GM18526 (cell line): ENCODE results near the gene DDAH1.

Source experiments
- POLR2A ChIP-seq: IDR thresholded peaks from 3 replicates; pipeline ENCODE4 v1.6.1; 2011; ENCODE audit not compliant: insufficient read length; ENCODE audit errors: extremely low read depth

DDAH1 gene

DNA sequence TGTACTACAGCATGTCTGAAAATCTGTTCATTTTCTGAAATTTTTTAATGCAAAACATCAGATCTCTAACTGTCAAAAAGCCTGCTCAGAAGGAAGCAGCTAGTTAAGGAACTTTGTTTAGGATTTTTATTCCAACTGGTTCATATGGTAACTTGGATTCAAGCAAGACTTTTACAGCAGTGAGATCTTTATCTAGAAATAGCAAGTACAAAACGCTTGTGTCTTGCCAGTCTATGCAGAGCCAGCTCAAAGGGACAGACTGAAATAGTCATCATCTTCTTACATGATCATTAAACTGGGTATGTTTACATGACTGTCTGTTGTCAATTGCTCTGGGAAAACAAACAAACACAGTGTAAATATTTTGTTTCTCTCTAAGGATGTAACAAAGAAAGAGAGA lies 37.6 kb downstream of the DDAH1 start:
- TF ChIP-seq POLR2A, result no peak

DNA sequence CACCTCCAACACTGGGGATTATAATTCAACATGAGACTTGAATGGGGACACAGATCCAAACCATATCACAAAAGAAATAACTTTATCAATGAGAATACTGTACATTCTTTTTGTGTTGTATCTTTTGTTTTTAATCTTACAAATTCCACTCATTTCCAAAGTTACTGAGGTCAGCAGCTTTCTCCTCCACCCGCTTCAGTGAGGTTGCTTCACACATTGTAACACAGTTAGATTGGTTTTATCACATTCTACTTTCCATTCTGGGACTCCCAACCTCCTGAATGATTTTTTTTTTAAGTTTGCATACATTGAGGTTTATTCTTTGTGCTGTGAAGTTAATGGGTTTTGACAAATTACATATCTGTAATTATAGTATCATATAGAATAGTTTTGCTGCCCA lies 43.8 kb downstream of the DDAH1 start:
- TF ChIP-seq POLR2A, result no peak

DNA sequence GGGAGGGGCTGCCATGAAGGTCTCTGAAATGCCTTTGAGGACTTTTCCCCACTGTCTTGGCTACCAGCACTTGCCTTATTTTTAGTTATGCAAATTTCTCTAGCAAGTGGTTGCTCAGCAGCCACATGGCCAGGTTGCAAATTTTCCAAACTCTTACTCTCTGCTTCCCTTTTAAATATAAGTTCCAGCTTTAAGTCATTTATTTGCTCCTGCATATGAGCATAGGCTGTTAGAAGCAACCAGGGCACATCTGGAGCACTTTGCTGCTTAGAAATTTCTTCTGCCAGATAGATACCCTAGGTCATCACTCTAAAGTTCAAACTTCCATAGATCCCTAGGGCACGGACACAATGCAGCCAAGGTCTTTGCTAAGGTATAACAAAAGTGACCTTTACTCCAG lies 44.8 kb downstream of the DDAH1 start:
- no peak for TF ChIP-seq POLR2A

DNA sequence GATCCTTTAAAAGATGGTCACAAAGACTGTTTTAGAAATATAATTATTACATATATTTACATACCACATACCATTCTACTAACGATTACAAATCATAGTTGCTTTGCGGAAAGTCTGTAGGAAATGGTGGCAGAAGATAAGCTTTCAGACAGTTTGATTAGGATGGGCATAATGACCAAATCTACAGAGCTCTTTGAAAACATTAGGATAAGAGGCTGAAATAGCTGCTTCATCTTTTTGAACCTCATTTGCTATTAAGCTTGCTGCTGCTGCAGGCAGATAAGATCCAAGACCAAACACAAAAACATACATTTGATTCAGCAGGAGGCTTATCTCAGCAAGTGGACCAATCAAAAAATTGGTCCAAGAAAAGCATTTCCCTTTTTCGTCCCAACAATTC lies 47.1 kb downstream of the DDAH1 start:
- no peak for TF ChIP-seq POLR2A

DNA sequence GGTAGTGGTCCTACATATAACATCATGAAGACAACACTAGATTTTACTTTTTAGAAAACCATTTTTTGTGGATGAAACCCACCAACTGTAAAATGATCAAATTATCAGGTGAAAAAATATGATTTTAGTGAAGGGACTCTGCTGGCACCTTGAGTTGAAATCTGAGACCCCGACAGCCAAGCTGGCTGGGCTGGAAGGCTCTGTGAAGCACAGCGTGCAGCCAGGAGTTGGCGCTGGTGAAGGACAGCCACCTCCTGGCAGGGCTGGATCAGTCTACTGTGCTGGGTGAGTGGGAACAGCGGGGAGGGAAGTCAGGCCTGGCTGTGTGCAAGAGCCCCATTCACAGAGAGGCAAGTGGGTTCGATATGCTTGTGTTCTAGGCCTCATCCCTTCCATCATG lies 47.9 kb downstream of the DDAH1 start:
- no peak for TF ChIP-seq POLR2A

DNA sequence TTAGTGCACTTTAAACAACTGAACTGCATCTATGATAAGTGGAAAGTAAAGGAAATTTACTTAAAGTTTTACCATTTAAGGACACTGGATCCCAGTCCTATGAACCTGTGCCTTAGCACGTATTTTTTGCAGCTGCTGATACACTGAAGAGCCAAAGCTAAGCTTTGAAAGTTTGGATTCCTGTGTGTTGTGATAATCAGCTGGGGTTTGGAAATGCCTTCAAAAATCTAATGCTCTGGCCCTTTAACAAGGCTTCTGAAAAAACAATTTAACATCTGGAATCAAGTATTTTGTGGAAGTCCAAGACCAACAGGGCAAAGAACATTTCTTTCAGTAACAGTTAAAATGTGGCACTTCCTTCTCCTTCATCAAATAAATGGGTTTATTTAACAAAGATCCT lies 51.8 kb downstream of the DDAH1 start:
- no peak for TF ChIP-seq POLR2A

DNA sequence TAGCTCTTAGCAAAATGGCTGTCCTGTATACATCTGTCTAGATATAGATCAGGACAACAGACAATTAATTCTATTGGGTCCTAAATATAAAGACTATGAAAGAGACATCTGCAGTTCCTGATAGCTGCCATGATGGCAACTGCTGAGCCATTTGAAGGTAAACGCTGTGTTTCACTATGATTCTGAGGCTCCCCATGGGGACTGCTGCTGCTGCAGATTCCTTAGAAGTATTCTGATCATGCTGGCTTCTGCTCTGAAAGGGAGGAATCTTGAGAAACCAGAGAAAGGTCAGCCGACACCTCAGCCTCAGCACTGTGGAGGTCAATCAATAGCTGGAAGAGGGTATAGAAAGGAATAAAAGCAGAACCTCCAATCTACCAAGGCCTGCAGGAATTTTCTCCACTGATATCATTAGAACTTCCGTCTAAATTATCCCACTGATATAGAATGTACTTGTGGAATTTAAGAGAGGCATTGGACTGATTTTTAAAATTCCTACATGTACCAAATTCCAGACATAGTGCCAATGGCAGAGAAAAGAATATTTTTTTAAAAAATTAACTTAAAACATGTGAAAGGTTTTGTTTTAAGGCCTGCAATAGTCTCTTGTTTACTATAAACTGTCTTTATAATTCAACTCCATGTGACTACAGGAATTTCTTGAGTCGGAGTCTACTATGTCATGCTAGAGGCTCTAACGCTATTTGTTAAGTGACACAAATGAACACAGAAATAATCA lies 53.2 kb downstream of the DDAH1 start:
- TF ChIP-seq POLR2A, result no peak

DNA sequence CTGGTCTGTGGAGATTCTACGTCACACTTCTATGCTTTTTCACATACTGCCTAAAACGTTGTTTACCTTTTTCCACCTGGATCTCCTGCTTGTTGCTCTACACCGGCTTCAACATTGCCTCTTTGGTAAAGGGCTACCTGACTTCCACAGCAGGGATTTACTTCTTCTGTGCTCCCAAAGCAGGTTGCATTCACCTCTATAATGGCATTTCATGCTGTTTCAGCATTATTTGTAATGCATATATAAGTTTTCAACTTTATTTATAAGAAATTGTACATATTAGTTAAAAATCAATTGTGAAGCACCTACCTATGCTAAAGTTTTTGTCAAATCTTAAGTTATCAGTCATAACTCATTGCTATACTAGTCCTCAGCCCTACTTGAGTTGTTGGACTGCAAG lies 55.4 kb downstream of the DDAH1 start:
- no peak for TF ChIP-seq POLR2A

DNA sequence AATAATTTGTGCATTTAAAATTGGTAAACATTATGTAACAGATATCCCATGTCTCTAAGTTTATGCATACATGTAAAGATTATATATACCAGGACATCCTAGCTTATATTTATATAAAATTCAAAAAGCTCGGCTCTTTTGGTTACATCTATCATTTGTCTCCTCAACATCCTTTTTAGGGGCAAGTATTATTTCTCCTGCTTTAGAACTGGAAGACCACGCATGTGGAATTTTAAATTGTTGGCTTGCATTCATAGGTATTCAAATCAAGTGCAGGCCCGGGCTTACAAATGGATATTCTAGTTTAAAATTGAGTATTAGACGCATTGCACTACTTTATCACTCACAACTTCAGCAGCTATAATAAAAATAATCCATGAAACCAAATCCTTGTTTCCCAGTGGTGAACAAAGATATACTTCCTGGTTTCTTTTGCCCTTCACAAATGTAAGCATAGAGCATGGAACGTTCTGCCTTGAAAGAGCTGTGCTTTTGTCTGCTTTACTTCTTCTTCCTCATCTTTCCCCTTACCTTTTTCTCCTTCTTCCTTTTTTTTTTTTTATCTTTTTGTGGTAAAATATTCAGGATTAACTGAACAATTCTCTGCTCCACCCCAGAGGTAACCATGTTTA lies 57.1 kb downstream of the DDAH1 start:
- TF ChIP-seq POLR2A, result no peak

DNA sequence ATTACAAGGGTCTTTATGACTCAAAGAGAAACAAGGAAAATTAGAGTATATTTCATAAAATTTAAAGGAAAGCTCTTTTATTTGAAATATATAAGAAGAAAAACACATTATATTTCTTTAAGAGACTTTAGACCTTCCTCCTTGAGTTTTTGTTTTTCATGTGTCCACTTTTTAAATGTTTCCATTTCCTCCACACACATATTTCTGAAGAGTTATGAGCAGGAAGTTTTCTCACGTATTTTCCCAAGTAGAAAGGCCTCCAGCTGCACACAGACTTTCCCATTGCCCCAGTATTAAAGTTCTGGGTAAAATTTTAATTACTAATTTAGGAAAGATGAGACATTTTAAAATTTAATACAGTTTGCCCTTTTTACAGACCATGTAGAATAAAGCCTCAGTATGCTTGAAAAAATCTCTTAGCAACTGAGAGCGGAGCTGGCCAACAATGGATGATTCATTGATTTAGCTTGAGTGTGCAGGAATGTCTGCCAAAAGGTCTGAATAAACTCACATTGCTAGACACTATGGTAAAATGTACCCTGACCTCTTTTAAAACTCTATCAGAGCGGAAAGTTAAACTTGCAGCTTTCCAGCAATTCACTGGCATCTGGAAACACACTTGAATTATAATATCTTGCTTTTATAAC lies 57.9 kb downstream of the DDAH1 start:
- no peak for TF ChIP-seq POLR2A

DNA sequence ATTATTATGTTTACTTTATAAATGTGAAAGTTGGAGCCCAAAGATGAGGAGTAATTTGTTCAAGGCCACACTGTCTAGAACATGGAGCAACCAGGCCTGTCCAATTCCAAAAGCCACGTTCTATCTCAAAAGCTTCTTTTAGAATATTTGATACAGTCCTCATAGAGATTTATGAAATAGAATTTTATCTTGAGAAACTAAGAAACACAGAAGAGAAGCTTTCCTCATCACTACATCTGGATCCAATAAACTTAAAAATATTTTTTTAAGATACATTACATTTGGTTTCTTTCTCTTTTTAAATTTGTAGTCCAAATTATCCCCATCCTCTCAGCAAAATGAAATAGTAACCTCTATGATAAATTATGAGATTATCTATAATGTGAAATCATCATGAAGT lies 58.9 kb downstream of the DDAH1 start:
- TF ChIP-seq POLR2A, result no peak

DNA sequence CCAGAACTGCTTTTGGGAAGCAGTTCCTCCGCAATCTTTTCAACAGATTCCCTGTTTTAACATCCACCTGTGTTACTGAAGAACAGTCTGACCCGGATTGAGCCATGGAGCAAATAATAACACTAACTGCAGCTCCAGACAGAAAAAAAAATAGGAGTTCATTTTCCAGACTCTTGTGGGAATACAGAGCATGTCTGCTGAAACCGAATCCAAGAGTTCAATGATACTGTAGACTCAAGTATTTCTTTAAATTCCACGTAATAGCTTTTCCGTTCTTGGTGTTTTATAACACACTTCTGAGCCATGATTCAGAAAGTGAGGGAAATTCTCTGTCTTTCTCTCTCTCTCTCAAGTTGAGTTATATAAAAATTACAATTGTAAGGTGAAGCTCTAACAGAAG lies 60.6 kb downstream of the DDAH1 start:
- TF ChIP-seq POLR2A, result no peak

DNA sequence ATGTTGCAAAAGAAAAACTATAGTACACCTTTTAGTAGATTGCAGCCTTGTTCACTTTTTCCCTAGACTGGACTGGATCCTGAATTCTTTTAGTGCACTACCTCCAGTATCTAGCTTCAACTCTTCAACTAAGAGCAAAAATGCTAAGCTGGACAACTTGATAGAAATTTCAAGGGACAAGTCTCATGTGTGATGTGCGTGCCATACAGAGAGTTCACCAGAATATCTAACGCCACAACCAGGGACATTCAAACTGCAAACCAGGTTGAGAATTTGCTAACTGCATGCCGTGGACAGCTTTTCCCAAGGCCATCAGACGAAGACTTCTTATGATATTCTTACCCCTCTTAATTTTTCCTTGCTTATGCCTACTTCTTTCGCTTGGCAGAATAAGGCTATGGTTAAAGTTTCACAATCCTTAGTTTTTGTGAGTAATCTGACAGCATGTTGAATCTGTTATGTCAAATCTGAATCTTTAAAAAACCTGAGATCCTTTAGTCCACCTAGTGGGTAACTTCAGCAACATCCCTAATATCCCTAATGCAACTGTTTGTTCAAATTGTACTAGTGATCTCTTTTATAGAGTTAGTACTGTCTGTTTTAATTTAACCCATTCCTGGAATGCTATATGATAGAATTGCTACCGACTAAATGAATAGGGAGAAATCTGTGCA lies 66.4 kb downstream of the DDAH1 start:
- no peak for TF ChIP-seq POLR2A

DNA sequence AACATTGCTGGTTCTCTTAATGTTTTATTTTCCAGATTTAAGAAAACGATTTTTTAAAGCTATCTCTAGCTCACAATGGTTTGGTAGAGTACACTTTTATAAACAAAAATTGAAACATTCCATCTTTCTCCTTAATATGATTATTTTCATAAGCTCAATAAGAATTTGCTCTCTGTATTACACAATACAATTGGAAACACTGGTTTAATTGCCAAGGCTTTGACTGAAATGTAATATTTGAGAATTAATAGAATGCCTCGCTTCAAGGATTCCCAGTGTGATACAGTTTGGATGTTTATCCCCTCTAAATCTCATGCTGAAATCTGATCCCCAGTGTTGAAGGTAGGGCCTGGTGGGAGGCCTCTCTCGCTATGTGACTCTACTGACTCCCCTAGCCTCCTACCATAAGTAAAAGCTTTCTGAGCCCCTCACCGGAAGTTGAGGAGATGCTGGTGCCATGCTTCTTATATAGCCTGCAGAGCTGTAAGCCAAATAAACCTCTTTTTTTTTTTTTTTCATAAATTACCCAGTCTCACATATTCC lies 67.4 kb downstream of the DDAH1 start:
- TF ChIP-seq POLR2A, result no peak

DNA sequence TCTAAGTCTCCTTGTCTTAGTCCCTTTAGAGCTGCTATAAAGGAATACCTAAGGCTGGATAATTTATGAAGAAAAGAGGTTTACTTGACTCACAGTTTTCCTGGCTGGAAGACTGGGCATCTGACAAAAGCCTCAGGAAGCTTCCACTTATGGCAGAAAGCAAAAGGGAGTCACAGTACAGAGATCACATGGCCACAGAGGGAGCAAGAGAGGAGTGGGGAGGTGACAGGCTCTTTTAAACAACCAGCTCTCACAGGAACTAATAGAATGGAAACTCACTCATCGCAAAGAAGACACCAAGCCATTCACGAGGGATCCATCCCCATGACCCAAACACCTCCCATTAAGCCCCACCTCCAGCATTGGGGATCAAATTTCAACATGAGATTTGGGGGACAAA lies 68.8 kb downstream of the DDAH1 start:
- no peak for TF ChIP-seq POLR2A

DNA sequence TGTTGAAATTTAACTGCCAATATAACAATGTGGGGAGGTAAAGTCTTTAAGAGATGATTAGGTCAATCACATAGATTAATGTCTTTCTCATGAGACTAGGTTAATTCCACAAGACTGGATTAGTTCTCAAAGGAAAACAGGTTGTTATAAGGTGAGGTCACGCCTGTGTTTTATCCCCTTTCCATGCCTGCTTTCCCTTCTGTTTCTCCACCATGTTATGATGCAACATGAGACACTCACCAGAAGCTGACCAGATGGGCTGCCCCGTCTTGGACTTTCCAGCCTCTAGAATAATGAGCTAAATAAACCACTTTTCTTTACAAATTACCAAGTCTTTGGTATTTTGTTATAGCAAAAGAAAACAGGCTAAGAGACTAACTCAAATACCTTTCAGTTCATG lies 70.8 kb downstream of the DDAH1 start:
- TF ChIP-seq POLR2A, result no peak

DNA sequence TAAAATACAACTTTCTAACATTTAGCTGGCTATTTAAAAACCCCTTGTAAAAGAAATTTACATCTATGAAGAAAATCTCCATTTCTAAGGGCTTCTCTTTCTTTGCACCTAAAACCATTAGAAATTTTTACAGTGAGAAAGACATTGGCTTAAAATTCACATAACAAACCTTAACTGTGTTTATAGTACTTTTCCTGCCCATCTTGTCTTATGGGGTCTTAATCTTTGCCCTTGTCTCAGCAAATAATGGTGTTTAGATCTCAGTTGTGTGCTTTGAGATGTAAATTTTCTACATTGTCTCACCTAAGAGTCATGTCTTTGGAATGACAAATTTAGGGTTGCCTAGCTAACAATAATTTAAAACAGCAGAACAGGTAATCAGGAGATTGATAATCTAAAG lies 71.5 kb downstream of the DDAH1 start:
- no peak for TF ChIP-seq POLR2A
